ENCODE measurements around the gene PDE4B. TPM values are rescaled to one million over a fixed set of nuclear protein-coding genes. Genes with fewer than 3 reads are reported as not detected.

PDE4B gene
- total and polyA plus RNA-seq, 2 of the 13 experiments (the other 11 are each of a cell fraction or from before 2014, with no cell fraction given): not detected

- ATAC-seq: no peak
- POLR2A ChIA-PET: no interaction called here
- Histone ChIP-seq H3K36me3 (replicated peaks in 1 of 2; ENCODE audit: control insufficient read depth in 1 of 2, insufficient read depth in 2 of 2, low read length in 2 of 2) (no peaks in the 10 kb centered on the region), H3K4me2 (ENCODE audit: low read depth, low read length) (no peak overlapping the region), H3K9me3 (ENCODE audit: low read length) (no peaks in the 10 kb centered on the region), H3K27me3 (ENCODE audit: control insufficient read depth in 1 of 2, insufficient read depth in 2 of 2, low read length in 2 of 2) (no peaks in the 10 kb centered on the region), H3K79me2 (ENCODE audit: insufficient read depth, low read length) (no peaks in the 10 kb centered on the region), H3K4me1 (ENCODE audit: insufficient read depth, low read length) (no peaks in the 10 kb centered on the region), H3K9ac (ENCODE audit: insufficient read depth, low read depth, low read length) (no peak overlapping the region), H4K20me1 (ENCODE audit: insufficient read depth, low read length) (no peaks in the 10 kb centered on the region), H3K4me3 (replicated peaks in 1 of 3; ENCODE audit: insufficient read depth in 1 of 3, low read depth in 2 of 3, low read length in 3 of 3) (no peak overlapping the region), H2AFZ (ENCODE audit: low read length) (no peak overlapping the region), H3K27ac (ENCODE audit: extremely low read length, insufficient read depth, low read length) (no peak overlapping the region)
- BruUV-seq (replicated peaks): no TSS peak
- CTCF ChIA-PET (ENCODE audit: low intra/inter-chr PET ratio, low total read pairs): no interaction called here
- in situ Hi-C loops (cut with HindIII; ENCODE audit: extremely low pct_ligation_motif_present, low pct_unique_long_range_greater_than_20kb) (no loop called here), intact Hi-C loops (cut with micrococcal nuclease; ENCODE audit: unreplicated experiment) (no loop called here)
- FAIRE-seq: no peak
- no peak for DNase-seq (ENCODE audit: low spot score)
- TF ChIP-seq ZNF235 (CRISPR knock-in tag; IDR thresholded peaks at IDR 0.05; ENCODE audit: borderline replicate concordance): no peak
- TF ChIP-seq ZNF503 (CRISPR knock-in tag; IDR thresholded peaks at IDR 0.05): no peak
- no peak for TF ChIP-seq ZNF326 (CRISPR knock-in tag; IDR thresholded peaks at IDR 0.05; ENCODE audit: borderline replicate concordance)
- no peak for TF ChIP-seq ARID3A (IDR thresholded peaks at IDR 0.05; ENCODE audit: low read depth, low read length)
- no peak for TF ChIP-seq NAIF1 (CRISPR knock-in tag; IDR thresholded peaks at IDR 0.05; ENCODE audit: borderline replicate concordance)
- TF ChIP-seq POGK (CRISPR knock-in tag; conservative IDR thresholded peaks at IDR 0.05): no peak
- no peak for TF ChIP-seq ZNF746 (CRISPR knock-in tag; IDR thresholded peaks at IDR 0.05)
- no peak for TF ChIP-seq SAFB2 (CRISPR knock-in tag; IDR thresholded peaks at IDR 0.05; ENCODE audit: borderline replicate concordance, low read depth)
- no peak for TF ChIP-seq NFIB (CRISPR knock-in tag; IDR thresholded peaks at IDR 0.05; ENCODE audit: borderline replicate concordance)
- TF ChIP-seq CREBL2 (CRISPR knock-in tag; IDR thresholded peaks at IDR 0.05; ENCODE audit: borderline replicate concordance): no peak
- no peak for TF ChIP-seq ZNF276 (CRISPR knock-in tag; IDR thresholded peaks at IDR 0.05; ENCODE audit: low read depth)
- TF ChIP-seq ZFX (CRISPR knock-in tag; IDR thresholded peaks at IDR 0.05; ENCODE audit: low read depth): no peak
- TF ChIP-seq ZNF549 (CRISPR knock-in tag; IDR thresholded peaks at IDR 0.05): no peak
- TF ChIP-seq ZFYVE20 (CRISPR knock-in tag; IDR thresholded peaks at IDR 0.05; ENCODE audit: borderline replicate concordance, low read depth): no peak
- TF ChIP-seq RFXANK (CRISPR knock-in tag; IDR thresholded peaks at IDR 0.05): no peak
- no peak for TF ChIP-seq ZNF704 (CRISPR knock-in tag; IDR thresholded peaks at IDR 0.05; ENCODE audit: borderline replicate concordance)
Measured at GRCh38 chr1:65821386-65821785, 28.7 kb downstream of the PDE4B start.

Measured in HepG2 (cell line).